ENCODE data around the gene TMEM272.

DNA sequence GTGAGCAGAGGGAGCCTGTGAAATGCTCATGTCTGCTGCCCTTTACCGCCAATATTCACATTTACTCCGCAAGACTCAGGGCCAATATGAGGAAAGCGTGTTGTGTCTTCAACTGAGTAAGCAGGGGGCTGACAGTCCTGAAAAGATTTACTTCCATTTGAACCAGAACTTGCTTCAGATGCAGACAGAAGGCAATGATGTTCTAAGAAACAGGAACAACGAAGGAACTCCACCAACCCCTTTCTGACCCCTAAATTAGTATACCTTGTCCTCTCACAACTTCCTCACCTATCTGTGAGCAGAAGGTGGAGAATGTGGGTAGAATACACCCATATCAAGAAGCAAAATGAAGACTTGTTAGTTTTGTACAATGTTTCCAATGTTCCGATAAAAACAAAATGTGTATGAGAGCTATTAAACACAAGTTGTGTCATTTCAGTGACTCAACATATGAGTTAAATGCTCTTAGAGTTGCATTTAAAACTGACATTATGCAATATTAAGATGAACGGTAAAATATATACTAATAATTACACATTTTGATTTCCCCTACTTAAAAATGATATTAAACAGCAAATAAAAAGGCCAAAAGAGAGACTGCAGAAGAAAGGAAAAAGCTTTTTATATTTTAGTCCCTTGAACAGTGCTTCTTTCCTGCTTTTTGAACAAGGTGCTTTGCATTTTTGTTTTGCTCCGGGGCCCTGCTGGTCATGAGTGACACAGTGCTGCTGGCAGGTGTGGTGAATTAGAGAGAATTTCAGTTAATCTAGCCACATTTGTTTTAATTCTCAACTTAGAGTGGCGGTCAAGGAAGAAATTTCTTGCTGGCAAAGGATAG, 16.0 kb downstream of the TMEM272 start:
- TF ChIP-seq, protein P1, sequence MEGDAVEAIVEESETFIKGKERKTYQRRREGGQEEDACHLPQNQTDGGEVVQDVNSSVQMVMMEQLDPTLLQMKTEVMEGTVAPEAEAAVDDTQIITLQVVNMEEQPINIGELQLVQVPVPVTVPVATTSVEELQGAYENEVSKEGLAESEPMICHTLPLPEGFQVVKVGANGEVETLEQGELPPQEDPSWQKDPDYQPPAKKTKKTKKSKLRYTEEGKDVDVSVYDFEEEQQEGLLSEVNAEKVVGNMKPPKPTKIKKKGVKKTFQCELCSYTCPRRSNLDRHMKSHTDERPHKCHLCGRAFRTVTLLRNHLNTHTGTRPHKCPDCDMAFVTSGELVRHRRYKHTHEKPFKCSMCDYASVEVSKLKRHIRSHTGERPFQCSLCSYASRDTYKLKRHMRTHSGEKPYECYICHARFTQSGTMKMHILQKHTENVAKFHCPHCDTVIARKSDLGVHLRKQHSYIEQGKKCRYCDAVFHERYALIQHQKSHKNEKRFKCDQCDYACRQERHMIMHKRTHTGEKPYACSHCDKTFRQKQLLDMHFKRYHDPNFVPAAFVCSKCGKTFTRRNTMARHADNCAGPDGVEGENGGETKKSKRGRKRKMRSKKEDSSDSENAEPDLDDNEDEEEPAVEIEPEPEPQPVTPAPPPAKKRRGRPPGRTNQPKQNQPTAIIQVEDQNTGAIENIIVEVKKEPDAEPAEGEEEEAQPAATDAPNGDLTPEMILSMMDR (IDR thresholded peaks at IDR 0.05): no peak
- no peak for TF ChIP-seq POLR2A (IDR thresholded peaks at IDR 0.05; ENCODE audit: low read depth)
- TF ChIP-seq POLR2AphosphoS5 (IDR thresholded peaks at IDR 0.05): no peak
- no peak for TF ChIP-seq EP300 (IDR thresholded peaks at IDR 0.05)

Measured in esophagus muscularis mucosa (tissue), 4 donors.